NCI-H1436 (cell line): ENCODE data around the gene SMARCD2.
"Not testable (repeated sequence)": the region's sequence is repeated elsewhere in the genome, so short reads cannot be mapped to it uniquely, and the experiment has no call there.

ENCODE experiments used
- DNase-seq: peaks from one replicate; lab custom pipeline; 2025; lab: John Stamatoyannopoulos, UW

Gene SMARCD2

GRCh38 chr17:63850401-63850800 lies 7.9 kb upstream of the SMARCD2 start:
- DNase-seq, result no peak

GRCh38 chr17:63848834-63849689 lies 6.6 kb upstream of the SMARCD2 start:
- no peak for DNase-seq

- no peak for DNase-seq
Measured at GRCh38 chr17:63847525-63848249, 5.2 kb upstream of the SMARCD2 start.

- no peak for DNase-seq
Measured at GRCh38 chr17:63845509-63845908, 3.0 kb upstream of the SMARCD2 start.

GRCh38 chr17:63843910-63844677 lies 1.6 kb upstream of the SMARCD2 start:
- DNase-seq, result no peak

- DNase-seq, result not testable (repeated sequence)
Measured at GRCh38 chr17:63843387-63843888, 953 bp upstream of the SMARCD2 start.

GRCh38 chr17:63842173-63842539 lies 329 bp downstream of the SMARCD2 start:
- peak; percentile 49 for DNase-seq

GRCh38 chr17:63841350-63842172 lies 924 bp downstream of the SMARCD2 start:
- DNase-seq, result peak; percentile 14

GRCh38 chr17:63840591-63841349 lies 1.7 kb downstream of the SMARCD2 start:
- no peak for DNase-seq

- DNase-seq, result peak; percentile 78
Measured at GRCh38 chr17:63838631-63839171, 3.8 kb downstream of the SMARCD2 start.

- DNase-seq, result no peak
Measured at GRCh38 chr17:63837962-63838600, 4.4 kb downstream of the SMARCD2 start.

- no peak for DNase-seq
Measured at GRCh38 chr17:63837480-63837879, 5.0 kb downstream of the SMARCD2 start.

- no peak for DNase-seq
Measured at GRCh38 chr17:63836811-63837210, 5.7 kb downstream of the SMARCD2 start.

GRCh38 chr17:63835167-63835720 lies 7.2 kb downstream of the SMARCD2 start:
- no peak for DNase-seq

GRCh38 chr17:63834431-63835166 lies 7.9 kb downstream of the SMARCD2 start:
- peak; percentile 64 for DNase-seq

- DNase-seq, result no peak
Measured at GRCh38 chr17:63833741-63834373, 8.6 kb downstream of the SMARCD2 start.

- DNase-seq, result no peak
Measured at GRCh38 chr17:63833026-63833740, 9.3 kb downstream of the SMARCD2 start.

GRCh38 chr17:63832455-63832854 lies 10.0 kb downstream of the SMARCD2 start:
- DNase-seq, result no peak
